Smooth muscle cell (in vitro differentiated cells): Measurements from ENCODE around the gene PYGL. TPM values are rescaled to one million over a fixed set of nuclear protein-coding genes. Genes with fewer than 3 reads are reported as not detected.
"Not testable (repeated sequence)": the region's sequence is repeated elsewhere in the genome, so short reads cannot be mapped to it uniquely, and the experiment has no call there.

Experiments used
- DNase-seq: peaks from one replicate; lab custom pipeline; 2025; ENCODE audit not compliant: unreplicated experiment; lab: John Stamatoyannopoulos, UW
- H2AFZ ChIP-seq: fragments of 200-600 bp; sonication (generic); 2 replicates; pipeline ENCODE4 v1.6.0; 2016; ENCODE audit warnings: antibody characterized with exemption, low read depth, mild to moderate bottlenecking
- H3F3A ChIP-seq: fragments of 200-600 bp; sonication (generic); 2 replicates; pipeline ENCODE4 v1.6.0; 2017; ENCODE audit warnings: antibody characterized with exemption, low read depth
- H3K27ac ChIP-seq: fragments of 200-600 bp; sonication (generic); 2 replicates; pipeline ENCODE4 v1.5.1; 2016; ENCODE audit warnings: low read depth, mild to moderate bottlenecking
- H3K27me3 ChIP-seq: fragments of 200-600 bp; sonication (generic); 2 replicates; pipeline ENCODE4 v1.6.1; 2016; ENCODE audit warnings: low read depth, mild to moderate bottlenecking
- H3K36me3 ChIP-seq: fragments of 200-600 bp; sonication (generic); 2 replicates; pipeline ENCODE4 v1.5.1; 2016; ENCODE audit warnings: low read depth
- H3K4me1 ChIP-seq: fragments of 200-600 bp; sonication (generic); 2 replicates; pipeline ENCODE4 v1.5.1; 2016; ENCODE audit warnings: low read depth
- H3K4me2 ChIP-seq: fragments of 200-600 bp; sonication (generic); 2 replicates; pipeline ENCODE4 v1.6.0; 2016; ENCODE audit warnings: mild to moderate bottlenecking
- H3K4me3 ChIP-seq: fragments of 200-600 bp; sonication (generic); 2 replicates; pipeline ENCODE4 v1.5.1; 2016; ENCODE audit warnings: mild to moderate bottlenecking
- H3K79me2 ChIP-seq: fragments of 200-600 bp; sonication (generic); 2 replicates; pipeline ENCODE4 v1.6.0; 2016; ENCODE audit warnings: low read depth, mild to moderate bottlenecking
- H3K9ac ChIP-seq: fragments of 200-600 bp; sonication (generic); 2 replicates; pipeline ENCODE4 v1.6.0; 2016; ENCODE audit warnings: low read depth
- H3K9me3 ChIP-seq: fragments of 200-600 bp; sonication (generic); replicated peaks from 2 replicates; pipeline ENCODE4 v1.5.1; 2016; ENCODE audit warnings: low read depth
- H4K20me1 ChIP-seq: fragments of 200-600 bp; sonication (generic); 2 replicates; pipeline ENCODE4 v1.6.0; 2016; ENCODE audit warnings: low read depth
- WGBS: methylation state at CpG from one replicate; pipeline ENCODE4 v1.1.7; 2016; ENCODE audit warnings: low lambda C conversion rate; 5-methylcytosine and 5-hydroxymethylcytosine counted together
- polyA plus RNA-seq: library from polyadenylated mRNA; unstranded; fragments of >200 nt; fragmentation: Nextera tagmentation; extraction: Ambion mirVana; gene quantifications from 2 replicates; pipeline ENCODE4 v1.2.1, GENCODE V29; 2016
- total RNA-seq: library from RNA; depleted of rRNA; stranded (reverse); fragments of >200 nt; gene quantifications from 2 replicates; pipeline ENCODE4 v1.2.3, GENCODE V29; 2014
- TF ChIP-seq, protein P1 (sequence below): fragments of 200-600 bp; sonication (generic); IDR thresholded peaks from 2 replicates; pipeline ENCODE4 v1.5.1; 2017; ENCODE audit warnings: borderline replicate concordance, mild to moderate bottlenecking, antibody characterized with exemption; ENCODE audit not compliant: insufficient read depth, poor library complexity, severe bottlenecking

The PYGL gene
- total and polyA plus RNA-seq, 2 experiments from 2014 or later = 23.4 to 43.0 TPM

- no peaks in the 10 kb centered on the region for H3K79me2 ChIP-seq
- H3F3A ChIP-seq = no peaks in the 10 kb centered on the region
- DNase-seq = no peak
- no peaks in the 10 kb centered on the region for H3K27me3 ChIP-seq
- H3K36me3 ChIP-seq = peaks cover 8% of the 10 kb centered on the region
- no peaks in the 10 kb centered on the region for H4K20me1 ChIP-seq
- no peak overlapping the region for H3K4me2 ChIP-seq
- no peak overlapping the region for H3K27ac ChIP-seq
- TF ChIP-seq, protein P1, sequence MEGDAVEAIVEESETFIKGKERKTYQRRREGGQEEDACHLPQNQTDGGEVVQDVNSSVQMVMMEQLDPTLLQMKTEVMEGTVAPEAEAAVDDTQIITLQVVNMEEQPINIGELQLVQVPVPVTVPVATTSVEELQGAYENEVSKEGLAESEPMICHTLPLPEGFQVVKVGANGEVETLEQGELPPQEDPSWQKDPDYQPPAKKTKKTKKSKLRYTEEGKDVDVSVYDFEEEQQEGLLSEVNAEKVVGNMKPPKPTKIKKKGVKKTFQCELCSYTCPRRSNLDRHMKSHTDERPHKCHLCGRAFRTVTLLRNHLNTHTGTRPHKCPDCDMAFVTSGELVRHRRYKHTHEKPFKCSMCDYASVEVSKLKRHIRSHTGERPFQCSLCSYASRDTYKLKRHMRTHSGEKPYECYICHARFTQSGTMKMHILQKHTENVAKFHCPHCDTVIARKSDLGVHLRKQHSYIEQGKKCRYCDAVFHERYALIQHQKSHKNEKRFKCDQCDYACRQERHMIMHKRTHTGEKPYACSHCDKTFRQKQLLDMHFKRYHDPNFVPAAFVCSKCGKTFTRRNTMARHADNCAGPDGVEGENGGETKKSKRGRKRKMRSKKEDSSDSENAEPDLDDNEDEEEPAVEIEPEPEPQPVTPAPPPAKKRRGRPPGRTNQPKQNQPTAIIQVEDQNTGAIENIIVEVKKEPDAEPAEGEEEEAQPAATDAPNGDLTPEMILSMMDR = no peak
- H3K9me3 ChIP-seq = no peaks in the 10 kb centered on the region
- H3K9ac ChIP-seq = no peak overlapping the region
- no peak overlapping the region for H3K4me3 ChIP-seq
- WGBS = 78% methylated on average over 5 of the region's 5 CpGs
- no peak overlapping the region for H2AFZ ChIP-seq
- no peaks in the 10 kb centered on the region for H3K4me1 ChIP-seq
Measured at GRCh38 chr14:50906326-50907065, 37.8 kb downstream of the PYGL start.

DNA sequence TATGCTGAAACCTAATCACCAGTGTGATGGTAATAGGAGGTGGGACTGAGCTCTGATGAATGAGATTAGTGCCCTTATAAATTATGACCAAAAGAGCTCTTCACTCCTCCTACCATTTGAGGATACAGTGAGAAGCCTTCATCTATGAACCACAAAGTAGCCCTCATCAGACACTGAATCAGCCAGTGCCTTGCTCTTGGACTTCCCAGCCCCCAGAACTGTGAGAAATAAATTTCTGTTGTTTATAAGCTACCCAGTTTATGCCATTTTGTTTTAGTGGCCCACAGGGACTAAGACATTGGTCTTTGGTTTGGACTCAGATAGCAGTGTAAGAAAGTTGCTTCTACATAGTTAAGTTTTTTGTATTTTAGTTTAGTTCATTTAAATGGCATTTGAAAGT, 39.6 kb downstream of the PYGL start:
- H3K4me1 ChIP-seq = no peaks in the 10 kb centered on the region
- H3K27ac ChIP-seq = no peak overlapping the region
- H3K27me3 ChIP-seq = no peaks in the 10 kb centered on the region
- DNase-seq = no peak
- no peak overlapping the region for H3K4me2 ChIP-seq
- peaks cover 8% of the 10 kb centered on the region for H3K36me3 ChIP-seq
- no peaks in the 10 kb centered on the region for H3K9me3 ChIP-seq
- TF ChIP-seq, protein P1 = no peak
- H4K20me1 ChIP-seq = no peaks in the 10 kb centered on the region
- no peak overlapping the region for H3K4me3 ChIP-seq
- H2AFZ ChIP-seq = no peak overlapping the region
- no peaks in the 10 kb centered on the region for H3F3A ChIP-seq
- no peaks in the 10 kb centered on the region for H3K79me2 ChIP-seq
- H3K9ac ChIP-seq = no peak overlapping the region

- Histone ChIP-seq H3K27me3 (no peaks in the 10 kb centered on the region), H3K36me3 (peaks cover 4% of the 10 kb centered on the region), H3K4me1 (no peaks in the 10 kb centered on the region), H3K79me2 (no peaks in the 10 kb centered on the region), H2AFZ (no peak overlapping the region), H3K4me2 (no peak overlapping the region), H3K9ac (no peak overlapping the region), H4K20me1 (no peaks in the 10 kb centered on the region), H3K4me3 (no peak overlapping the region), H3F3A (no peaks in the 10 kb centered on the region), H3K27ac (no peak overlapping the region), H3K9me3 (no peaks in the 10 kb centered on the region)
- TF ChIP-seq, protein P1 = no peak
- DNase-seq = no peak
- WGBS = 98% methylated on average over 3 of the region's 3 CpGs
Measured at GRCh38 chr14:50901361-50901760, 42.9 kb downstream of the PYGL start.

GRCh38 chr14:50897658-50898175, 46.6 kb downstream of the PYGL start:
- no peak for DNase-seq

DNA sequence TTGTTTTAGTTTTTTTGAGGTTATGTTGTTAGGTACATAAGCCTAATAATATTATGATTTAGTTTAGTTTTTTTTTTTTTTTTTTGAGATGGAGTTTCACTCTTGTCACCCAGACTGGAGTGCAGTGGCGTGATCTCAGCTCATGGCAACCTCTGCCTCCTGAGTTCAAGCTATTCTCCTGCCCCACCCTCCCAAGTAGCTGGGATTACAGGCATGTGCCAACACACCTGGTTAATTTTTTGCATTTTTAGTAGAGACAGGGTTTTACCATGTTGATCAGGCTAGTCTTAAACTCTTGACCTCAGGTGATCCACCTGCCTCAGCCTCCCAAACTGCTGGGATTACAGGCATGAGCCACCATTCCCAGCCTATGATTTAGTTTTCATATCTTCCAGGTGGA, 47.3 kb downstream of the PYGL start:
- H3K27ac ChIP-seq, H3K9me3 ChIP-seq, H3K36me3 ChIP-seq, H3K9ac ChIP-seq, H3K4me3 ChIP-seq, DNase-seq, H3K4me2 ChIP-seq, H3F3A ChIP-seq, H3K27me3 ChIP-seq, H3K4me1 ChIP-seq, H3K79me2 ChIP-seq, H2AFZ ChIP-seq, H4K20me1 ChIP-seq: not testable (repeated sequence)
- 88% methylated on average over 1 of the region's 1 CpG for WGBS

More at GRCh38 chr14:50897658-50898175, 46.6 kb downstream of the PYGL start:
- no peaks in the 10 kb centered on the region for H3K9me3 ChIP-seq
- H2AFZ ChIP-seq = no peak overlapping the region
- no peaks in the 10 kb centered on the region for H3K4me1 ChIP-seq
- no peaks in the 10 kb centered on the region for H3K79me2 ChIP-seq
- no peaks in the 10 kb centered on the region for H3K36me3 ChIP-seq
- H3F3A ChIP-seq = no peaks in the 10 kb centered on the region
- 82% methylated on average over 6 of the region's 6 CpGs for WGBS
- no peak overlapping the region for H3K4me2 ChIP-seq
- H3K4me3 ChIP-seq = no peak overlapping the region
- no peak overlapping the region for H3K9ac ChIP-seq
- H3K27ac ChIP-seq = no peak overlapping the region
- TF ChIP-seq, protein P1 = no peak
- H3K27me3 ChIP-seq = no peaks in the 10 kb centered on the region
- H4K20me1 ChIP-seq = no peaks in the 10 kb centered on the region
